ENCODE data around the gene MR1.

MR1 gene

DNA sequence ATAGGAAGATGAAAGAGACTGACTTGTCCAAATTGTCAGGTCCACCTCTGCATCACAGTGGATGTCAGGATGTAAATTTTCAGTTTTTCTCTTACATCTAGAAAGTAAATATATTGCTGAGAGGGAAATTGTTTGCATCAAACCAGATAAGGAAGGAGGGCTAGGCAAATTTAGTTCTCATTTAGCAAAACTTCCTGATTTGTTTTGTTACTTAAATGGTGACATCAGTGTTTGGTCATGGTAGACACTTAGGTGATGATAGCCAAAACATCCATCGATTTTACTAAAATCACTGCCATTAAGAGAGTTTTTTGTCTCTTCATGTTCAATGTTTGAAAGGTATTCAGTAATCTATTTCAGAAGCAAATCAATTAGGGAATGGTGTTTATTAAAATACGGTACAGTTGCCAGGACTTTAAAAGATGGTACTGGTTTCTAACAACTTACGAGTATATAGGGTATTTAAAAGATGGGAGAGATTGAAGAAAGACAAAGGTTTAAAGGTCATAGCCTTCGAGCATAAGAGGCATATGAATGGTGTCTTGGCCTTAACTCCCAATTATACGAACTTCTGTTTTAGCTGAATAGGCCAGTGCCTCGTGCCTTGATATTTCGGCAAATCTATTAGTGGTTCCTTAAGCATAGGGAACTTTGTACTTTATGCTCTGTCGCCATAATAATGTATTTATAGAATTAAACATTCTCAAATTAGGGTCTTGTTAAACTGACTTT lies 57.7 kb downstream of the MR1 start:
- DNase-seq (ENCODE audit: low read depth): no peak

DNA sequence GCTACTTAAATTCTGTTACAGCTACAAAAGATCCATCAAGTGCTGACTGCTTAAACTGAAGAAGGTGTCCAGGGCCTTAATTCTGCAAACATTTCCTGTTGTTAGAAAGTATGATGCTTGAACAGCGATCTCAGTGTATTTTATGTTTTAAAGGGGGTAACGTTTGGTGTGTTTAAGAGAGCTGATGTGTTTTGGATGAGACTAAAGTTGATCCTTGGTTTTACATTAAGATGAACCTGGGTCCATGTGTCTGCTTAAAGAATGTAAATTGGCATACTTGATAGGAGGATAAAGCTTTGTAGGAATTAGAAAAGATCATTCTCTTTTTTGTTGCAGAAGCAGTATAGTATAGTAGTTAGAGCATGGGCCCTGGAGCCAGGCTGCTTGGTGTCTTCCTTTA lies 58.3 kb downstream of the MR1 start:
- no peak for DNase-seq (ENCODE audit: low read depth)

- DNase-seq (ENCODE audit: low read depth): no peak
These were observed 59.2 kb downstream of the MR1 start for GRCh38 chr1:181092883-181093458.

DNA sequence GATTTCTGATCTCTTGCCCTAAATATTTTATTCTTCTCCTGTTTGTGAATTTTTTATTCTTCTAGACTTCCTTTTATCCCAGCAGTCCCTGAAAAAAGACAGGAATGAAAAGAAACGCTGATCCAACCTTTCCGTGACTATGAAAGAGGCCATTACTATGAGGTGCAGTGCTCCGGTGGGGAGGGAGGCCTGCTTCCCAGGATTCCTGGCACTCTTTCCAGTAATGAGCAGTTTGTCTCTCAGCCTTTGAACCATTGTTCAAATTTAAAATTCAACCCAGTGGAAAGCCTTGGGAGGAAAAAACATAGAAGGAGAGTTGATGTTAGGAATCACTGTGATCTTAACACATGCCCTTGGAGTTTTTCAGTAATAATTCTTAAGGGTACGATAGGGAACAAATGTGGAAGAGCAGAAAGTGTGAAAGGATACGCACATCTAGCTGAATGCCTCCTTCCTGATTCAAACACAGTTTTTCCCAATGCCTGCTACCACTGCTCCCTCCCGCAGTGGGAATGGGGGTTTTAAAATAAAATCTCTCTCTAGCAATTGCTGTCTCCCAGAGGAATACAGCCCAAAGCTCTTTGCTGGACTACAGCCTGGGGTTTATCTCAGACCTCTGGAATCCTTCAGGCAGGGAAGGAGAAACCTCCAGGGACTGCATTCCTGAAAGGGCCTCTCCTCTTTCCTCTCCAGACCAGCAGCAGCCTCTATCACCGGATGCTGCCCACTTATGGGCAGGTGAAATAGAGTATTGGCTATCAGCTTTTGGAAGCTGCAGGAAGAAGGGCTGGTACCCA lies 60.8 kb downstream of the MR1 start:
- DNase-seq (ENCODE audit: low read depth): peak; percentile 74

- DNase-seq (ENCODE audit: low read depth): no peak
These were observed 61.5 kb downstream of the MR1 start for GRCh38 chr1:181095260-181095659.

- DNase-seq (ENCODE audit: low read depth): no peak
These were observed 62.0 kb downstream of the MR1 start for GRCh38 chr1:181095763-181096184.

DNA sequence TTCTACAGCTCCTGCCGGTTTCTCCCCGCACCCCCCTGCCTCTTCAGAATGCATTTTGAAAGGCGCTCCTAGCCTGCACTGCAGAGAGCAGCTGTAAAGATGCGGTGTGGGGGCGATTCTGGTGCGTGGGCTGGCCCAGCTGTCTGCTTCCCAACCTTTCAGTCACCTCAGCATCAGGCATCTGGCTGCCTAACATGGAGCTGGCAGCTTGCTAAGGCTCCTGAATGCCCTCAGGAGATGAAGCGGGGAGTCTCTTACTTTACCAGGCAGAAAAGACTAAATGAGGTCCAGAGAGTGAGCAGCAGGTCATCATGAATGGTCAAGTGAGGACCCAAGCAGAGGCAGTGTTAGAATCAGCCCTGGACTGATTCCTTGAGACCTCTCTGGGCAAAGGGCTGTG lies 63.5 kb downstream of the MR1 start:
- DNase-seq (ENCODE audit: low read depth): peak; percentile 43

- peak; percentile 93 for DNase-seq (ENCODE audit: low read depth)
These were observed 65.6 kb downstream of the MR1 start for GRCh38 chr1:181099152-181100014.

GRCh38 chr1:181100015-181100905 lies 66.5 kb downstream of the MR1 start:
- DNase-seq (ENCODE audit: low read depth): peak; percentile 53

- DNase-seq (ENCODE audit: low read depth): peak; percentile 39
These were observed 67.2 kb downstream of the MR1 start for GRCh38 chr1:181100934-181101333.

GRCh38 chr1:181101581-181102226 lies 67.9 kb downstream of the MR1 start:
- peak; percentile 79 for DNase-seq (ENCODE audit: low read depth)

- DNase-seq (ENCODE audit: low read depth): no peak
These were observed 69.1 kb downstream of the MR1 start for GRCh38 chr1:181102841-181103240.

DNA sequence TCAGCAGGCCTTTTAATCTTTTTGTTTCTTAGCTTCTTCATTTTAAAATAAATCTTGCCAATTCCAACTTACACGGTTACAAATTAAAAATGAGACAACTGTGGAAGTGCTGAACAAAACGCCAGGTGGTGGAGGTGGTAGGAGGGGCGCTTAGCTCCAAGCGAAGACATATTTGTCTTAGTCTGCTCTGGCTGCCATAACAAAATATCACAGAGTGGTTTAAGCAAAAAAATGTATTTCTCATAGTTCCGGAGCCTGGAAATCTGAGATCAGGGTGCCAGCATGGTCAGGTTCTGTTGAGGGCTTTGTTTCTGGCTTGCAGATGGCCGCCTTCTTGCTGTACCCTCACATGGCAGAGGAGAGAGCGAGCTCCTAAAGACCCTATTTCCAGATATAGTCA lies 69.6 kb downstream of the MR1 start:
- DNase-seq (ENCODE audit: low read depth): no peak

GRCh38 chr1:181104042-181104789 lies 70.4 kb downstream of the MR1 start:
- DNase-seq (ENCODE audit: low read depth): no peak

DNA sequence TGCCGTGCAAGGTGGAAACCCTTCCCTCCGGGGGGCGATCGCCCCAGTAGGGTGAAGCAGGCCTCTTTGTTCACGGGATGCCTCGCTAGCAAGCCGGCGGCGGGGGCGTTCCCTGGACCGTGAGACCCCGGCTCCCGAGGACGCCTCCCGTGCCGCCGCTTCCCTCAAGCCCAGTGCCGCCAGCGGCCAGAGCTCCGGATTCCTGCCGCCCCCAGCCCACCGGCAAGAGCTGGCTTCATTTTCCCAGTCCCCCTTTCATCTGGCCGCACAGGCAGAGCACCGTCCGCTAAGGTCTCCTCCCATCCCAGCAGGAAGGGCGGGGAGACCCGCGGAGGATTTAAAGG lies 71.0 kb downstream of the MR1 start:
- DNase-seq (ENCODE audit: low read depth): peak; percentile 43

DNA sequence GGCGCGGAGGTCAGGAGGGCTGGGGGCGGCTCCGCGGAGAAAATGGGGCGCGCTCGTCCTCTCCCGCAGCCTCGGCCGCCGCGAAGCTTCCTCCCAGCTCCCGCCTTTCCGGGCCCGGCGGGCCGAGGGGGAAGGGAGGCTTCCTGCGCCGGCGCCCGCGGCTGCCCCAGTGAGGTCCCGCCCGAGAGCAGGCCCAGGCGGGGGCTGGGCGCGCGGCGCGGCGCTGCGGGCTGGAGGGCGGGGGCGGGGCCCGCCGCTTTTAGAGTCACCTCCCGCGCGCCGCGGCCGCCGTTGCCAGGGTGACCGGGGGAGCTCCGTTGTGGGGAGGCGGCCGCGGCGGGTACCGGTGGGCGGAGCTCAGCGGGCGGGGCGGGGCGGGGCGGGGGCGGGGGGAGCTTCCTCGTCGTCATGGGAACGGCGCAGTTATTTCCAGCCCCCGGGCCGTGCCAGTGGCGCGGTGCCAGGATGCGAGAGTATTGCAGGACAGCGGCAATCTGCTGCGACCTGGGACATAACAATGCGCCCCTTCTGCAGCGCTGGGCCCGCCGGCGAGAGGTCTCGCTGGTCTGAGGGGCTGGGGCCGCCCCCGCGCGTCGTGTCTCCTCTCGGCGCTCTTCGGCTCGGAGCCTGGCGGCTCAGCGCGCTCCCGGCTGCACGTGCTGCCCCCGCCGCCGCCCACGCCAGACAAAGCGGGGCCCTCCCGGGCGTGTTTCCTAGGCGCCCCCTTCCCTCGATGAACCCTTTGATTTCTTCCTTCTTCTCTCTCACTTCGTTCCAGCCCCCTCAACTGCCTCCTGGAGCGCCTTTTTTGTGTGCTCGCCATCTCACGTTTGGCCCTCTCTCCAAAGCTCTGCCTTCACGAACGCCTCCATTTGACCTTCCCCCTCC lies 71.6 kb downstream of the MR1 start:
- DNase-seq (ENCODE audit: low read depth): peak; percentile 90

GRCh38 chr1:181106022-181106312 lies 72.2 kb downstream of the MR1 start:
- no peak for DNase-seq (ENCODE audit: low read depth)

GRCh38 chr1:181106479-181106878 lies 72.7 kb downstream of the MR1 start:
- no peak for DNase-seq (ENCODE audit: low read depth)

DNA sequence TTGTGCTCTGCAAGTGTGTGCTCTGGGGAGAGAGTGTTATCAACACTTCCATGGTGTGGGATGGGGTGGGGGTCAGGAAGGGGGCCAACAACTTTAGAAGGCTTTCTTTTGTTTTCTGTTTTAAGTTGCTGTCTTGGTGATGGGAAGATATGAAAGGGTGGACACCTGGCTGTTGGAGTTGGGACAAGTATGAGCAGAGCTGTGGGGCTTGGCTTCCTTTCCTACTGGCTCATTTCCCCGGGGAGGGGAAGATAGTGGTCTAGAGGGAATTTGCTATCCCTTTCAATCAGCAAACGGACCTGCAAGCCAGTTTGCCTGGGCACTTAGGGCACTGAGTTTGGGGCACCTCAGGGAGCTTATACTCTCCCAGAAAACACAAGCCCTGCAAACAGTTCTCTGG lies 73.9 kb downstream of the MR1 start:
- no peak for DNase-seq (ENCODE audit: low read depth)

Data from iris pigment epithelial cell (primary cell).